Hematopoietic multipotent progenitor cell treated with erythropoietin and hydrocortisone succinate and interleukin-3 and kit ligand, for 15 days (in vitro differentiated cells): ENCODE data around the gene MAPT.
"Not testable (repeated sequence)": the region's sequence is repeated elsewhere in the genome, so short reads cannot be mapped to it uniquely, and the experiment has no call there.

Experiments used
- DNase-seq: peaks from one replicate; pipeline ENCODE4 v3.0.0-alpha.2; 2015; ENCODE audit warnings: low spot score

MAPT gene

GRCh38 chr17:46009681-46010596 is 115.6 kb downstream of the MAPT start:
- no peak for DNase-seq

- DNase-seq, result no peak
Observed at GRCh38 chr17:46010597-46011186, 116.3 kb downstream of the MAPT start.

GRCh38 chr17:46011711-46012505 is 117.6 kb downstream of the MAPT start:
- no peak for DNase-seq

- no peak for DNase-seq
Observed at GRCh38 chr17:46012506-46013079, 118.2 kb downstream of the MAPT start.

GRCh38 chr17:46013127-46013501 is 118.8 kb downstream of the MAPT start:
- no peak for DNase-seq

GRCh38 chr17:46013502-46014165 is 119.3 kb downstream of the MAPT start:
- no peak for DNase-seq

- DNase-seq, result not testable (repeated sequence)
Observed at GRCh38 chr17:46019408-46019925, 125.1 kb downstream of the MAPT start.

GRCh38 chr17:46020023-46020761 is 125.8 kb downstream of the MAPT start:
- DNase-seq, result no peak

GRCh38 chr17:46020998-46021397 is 126.6 kb downstream of the MAPT start:
- no peak for DNase-seq

GRCh38 chr17:46023366-46023765 is 129.0 kb downstream of the MAPT start:
- DNase-seq, result not testable (repeated sequence)

- no peak for DNase-seq
Observed at GRCh38 chr17:46023783-46024388, 129.5 kb downstream of the MAPT start.

- DNase-seq, result no peak
Observed at GRCh38 chr17:46024590-46024989, 130.2 kb downstream of the MAPT start.

- no peak for DNase-seq
Observed at GRCh38 chr17:46025060-46025459, 130.7 kb downstream of the MAPT start.

GRCh38 chr17:46025510-46026165 is 131.3 kb downstream of the MAPT start:
- no peak for DNase-seq

GRCh38 chr17:46026166-46027047 is 132.1 kb downstream of the MAPT start:
- DNase-seq, result no peak

- DNase-seq, result no peak
Observed at GRCh38 chr17:46027048-46027975, 133.0 kb downstream of the MAPT start.

GRCh38 chr17:46027976-46028325 is 133.6 kb downstream of the MAPT start:
- DNase-seq, result no peak

- DNase-seq, result no peak
Observed at GRCh38 chr17:46028374-46028773, 134.0 kb downstream of the MAPT start.
